ENCODE data around the gene IFT88.

GRCh38 chr13:20658451-20659040, 91.6 kb downstream of the IFT88 start:
- TF ChIP-seq CTCF (IDR thresholded peaks at IDR 0.05): no peak
- TF ChIP-seq POLR2A (IDR thresholded peaks at IDR 0.05): no peak

Measured in heart left ventricle (tissue), 13 donors.